HepG2 (cell line): ENCODE data around the gene EDA2R. TPM values are rescaled to one million over a fixed set of nuclear protein-coding genes. Genes with fewer than 3 reads are reported as not detected.

Experiments
- ATAC-seq: fragments of 200-7000 bp; cut with Tn5 transposase; 3 replicates; pipeline ENCODE4 v1.9.1; 2020; ENCODE audit warnings: mild to moderate bottlenecking, moderate library complexity
- BruUV-seq: library from RNA; stranded (reverse); fragments of 400-500 nt; replicated peaks from 2 replicates; lab custom pipeline; 2021; lab: Mats Ljungman, UMichigan
- CTCF ChIA-PET: fragments of 300-600 bp; formaldehyde crosslinking; extraction: SDS; loops from one replicate; lab custom pipeline; 2021; ENCODE audit warnings: low total read pairs, inconsistent platforms, low intra/inter-chr PET ratio; lab: Yijun Ruan, JAX
- POLR2A ChIA-PET: fragments of 350-600 bp; sonication (Branson Sonifier 250); formaldehyde crosslinking; loops from one replicate; lab custom pipeline; 2020; ENCODE audit warnings: antibody characterized with exemption, inconsistent platforms; lab: Yijun Ruan, JAX
- DNase-seq: peaks from one replicate; pipeline ENCODE4 v3.0.0-alpha.2; 2015; ENCODE audit warnings: low spot score
- FAIRE-seq: peaks from 3 replicates; lab custom pipeline; 2011; peaks lifted over from hg19 to GRCh38; lab: Jason Lieb, UNC
- H2AFZ ChIP-seq: one replicate; pipeline ENCODE4 v1.6.1; 2011; ENCODE audit warnings: low read length, inconsistent platforms
- H3K27ac ChIP-seq: fragments of 300-600 bp; 3 replicates; pipeline ENCODE4 v1.8.0; 2011; ENCODE audit warnings: mixed run types, mild to moderate bottlenecking, mixed read lengths, low read length, inconsistent platforms; ENCODE audit not compliant: insufficient read depth; ENCODE audit errors: extremely low read length
- H3K27me3 ChIP-seq, 2 experiments: fragments of 200-600 bp in 1 of 2; 2 replicates in 1 of 2; 3 replicates in 1 of 2; pipeline versions ENCODE4 v1.6.0 to v1.8.0; 2011; ENCODE audit warnings: low read length in 2 of 2, mild to moderate bottlenecking in 2 of 2, moderate library complexity in 2 of 2, inconsistent platforms in 1 of 2; ENCODE audit not compliant: insufficient read depth in 2 of 2, control insufficient read depth in 1 of 2
- H3K36me3 ChIP-seq, 2 experiments: fragments of 200-600 bp in 1 of 2; replicated peaks in 1 of 2; 2 replicates in 1 of 2; 3 replicates in 1 of 2; pipeline versions ENCODE4 v1.5.1 to v1.8.0; 2011; ENCODE audit warnings: low read length in 2 of 2, inconsistent platforms in 1 of 2; ENCODE audit not compliant: insufficient read depth in 2 of 2, control insufficient read depth in 1 of 2
- H3K4me1 ChIP-seq: 2 replicates; pipeline ENCODE4 v1.5.1; 2012; ENCODE audit warnings: low read length, inconsistent platforms; ENCODE audit not compliant: insufficient read depth
- H3K4me2 ChIP-seq: 2 replicates; pipeline ENCODE4 v1.6.0; 2011; ENCODE audit warnings: low read depth, low read length, inconsistent platforms
- H3K4me3 ChIP-seq, 3 experiments: fragments of 200-600 bp in 1 of 3; sonication (generic), shearing (Covaris generic) in 1 of 3; replicated peaks in 1 of 3; 2 replicates each; pipeline ENCODE4 v1.5.1; 2011 to 2016; ENCODE audit warnings: low read length in 3 of 3, inconsistent platforms in 2 of 3, low read depth in 2 of 3, mild to moderate bottlenecking in 2 of 3, control low read depth in 1 of 3, mixed read lengths in 1 of 3; ENCODE audit not compliant: insufficient read depth in 1 of 3
- H3K79me2 ChIP-seq: one replicate; pipeline ENCODE4 v1.6.1; 2011; ENCODE audit warnings: low read length, inconsistent platforms; ENCODE audit not compliant: insufficient read depth
- H3K9ac ChIP-seq: 2 replicates; pipeline ENCODE4 v1.6.0; 2011; ENCODE audit warnings: mild to moderate bottlenecking, low read depth, low read length, inconsistent platforms; ENCODE audit not compliant: insufficient read depth
- H3K9me3 ChIP-seq: 2 replicates; pipeline ENCODE4 v1.5.1; 2012; ENCODE audit warnings: mild to moderate bottlenecking, low read length
- H4K20me1 ChIP-seq: 2 replicates; pipeline ENCODE4 v1.6.0; 2011; ENCODE audit warnings: inconsistent platforms, mild to moderate bottlenecking, low read length, moderate library complexity; ENCODE audit not compliant: insufficient read depth
- FOSL2 ChIP-seq: sonication (generic); formaldehyde crosslinking; IDR thresholded peaks from 2 replicates; pipeline ENCODE4 v1.4.0; 2020; ENCODE audit warnings: missing genetic modification reagents
- REST ChIP-seq, 2 experiments: IDR thresholded peaks; 2 replicates each; pipeline ENCODE4 v1.6.1; 2011 to 2012; ENCODE audit warnings: low read length in 2 of 2, borderline replicate concordance in 1 of 2, low read depth in 1 of 2, mild to moderate bottlenecking in 1 of 2, moderate library complexity in 1 of 2
- USF2 ChIP-seq, 2 experiments: sonication (generic) in 1 of 2; formaldehyde crosslinking in 1 of 2; IDR thresholded peaks; 2 replicates each; pipeline versions ENCODE4 v1.5.1 to v1.6.1; 2011 to 2020; ENCODE audit warnings: borderline replicate concordance in 1 of 2, low read depth in 1 of 2, low read length in 1 of 2, mild to moderate bottlenecking in 1 of 2, missing genetic modification reagents in 1 of 2, moderate library complexity in 1 of 2
- ZBTB39 ChIP-seq: sonication (generic); formaldehyde crosslinking; IDR thresholded peaks from 2 replicates; pipeline ENCODE4 v1.5.0; 2020; ENCODE audit warnings: missing genetic modification reagents
- ZNF850 ChIP-seq: sonication (generic); formaldehyde crosslinking; conservative IDR thresholded peaks from 2 replicates; pipeline ENCODE4 v1.9.0; 2021; ENCODE audit warnings: mild to moderate bottlenecking, missing genetic modification reagents
- WGBS: methylation state at CpG from one replicate; pipeline ENCODE4 v1.1.6; 2017; ENCODE audit warnings: low lambda C conversion rate; 5-methylcytosine and 5-hydroxymethylcytosine counted together
- in situ Hi-C: cut with HindIII; loops from 2 replicates; pipeline ENCODE4 v1.10.0; 2017; ENCODE audit warnings: low pct_unique_long_range_greater_than_20kb; ENCODE audit not compliant: extremely low pct_ligation_motif_present
- intact Hi-C: fragments of 100-400 bp; cut with micrococcal nuclease; formaldehyde crosslinking; loops from one replicate; pipeline ENCODE4 v1.10.0; 2022; ENCODE audit not compliant: unreplicated experiment
- polyA plus RNA-seq, 8 experiments: library from polyadenylated mRNA; depleted of rRNA in 3 of 8; stranded (reverse) in 7 of 8; unstranded in 1 of 8; fragments of >200 nt; fragmentation: Illumina TruSeq in 4 of 8; extraction: Trizol in 4 of 8; gene quantifications; 2 replicates each; pipeline versions ENCODE4 v1.2.1 to v1.2.3, GENCODE V29; 2011 to 2016; ENCODE audit warnings: low read depth in 4 of 8, missing spikeins in 1 of 8, mixed read lengths in 1 of 8; ENCODE audit not compliant: insufficient read depth in 1 of 8
- total RNA-seq, 5 experiments: library from RNA; depleted of rRNA; stranded (reverse); fragments of >200 nt; fragmentation: Illumina TruSeq; extraction: Trizol; gene quantifications; 2 replicates each; pipeline ENCODE4 v1.2.3, GENCODE V29; 2016; ENCODE audit warnings: low read depth in 1 of 5

Gene EDA2R
- total and polyA plus RNA-seq, 2 of the 13 experiments (the other 11 are each of a cell fraction or from before 2014, with no cell fraction given) = 10.0 to 12.0 TPM

- Histone ChIP-seq H3K4me1 (no peaks in the 10 kb centered on the region), H4K20me1 (no peaks in the 10 kb centered on the region), H2AFZ (no peak overlapping the region), H3K4me3 (no peak overlapping the region), H3K27me3 (no peaks in the 10 kb centered on the region), H3K36me3 (no peaks in the 10 kb centered on the region), H3K9me3 (no peaks in the 10 kb centered on the region), H3K4me2 (no peak overlapping the region), H3K27ac (no peak overlapping the region), H3K79me2 (no peaks in the 10 kb centered on the region), H3K9ac (no peak overlapping the region)
- TF ChIP-seq ZNF850 (CRISPR knock-in tag) = no peak
- peak in 1 of 2 experiments; percentile 83; a peak in 3 of 4 replicates for TF ChIP-seq REST (IDR thresholded peaks at IDR 0.05; ENCODE audit: borderline replicate concordance in 1 of 2, low read depth in 1 of 2, low read length in 2 of 2)
- ATAC-seq (no peak), DNase-seq (no peak), FAIRE-seq (no peak)
- intact Hi-C loops = no loop called here
- ChIA-PET CTCF (no interaction called here), POLR2A (no interaction called here)
- no TSS peak for BruUV-seq
- in situ Hi-C loops = no loop called here
Observed at GRCh38 chrX:66654411-66654810, 15.5 kb upstream of the EDA2R start.

GRCh38 chrX:66635360-66635759 lies 3.5 kb downstream of the EDA2R start:
- H3K4me3 ChIP-seq = no peak overlapping the region
- H4K20me1 ChIP-seq = no peaks in the 10 kb centered on the region
- BruUV-seq = no TSS peak
- FAIRE-seq (no peak), ATAC-seq (no peak), DNase-seq (no peak)
- H2AFZ ChIP-seq = no peak overlapping the region
- 100% methylated on average over 2 of the region's 2 CpGs for WGBS
- POLR2A ChIA-PET = no interaction called here
- no peak overlapping the region for H3K27ac ChIP-seq
- no peaks in the 10 kb centered on the region; a peak in 1 of 5 replicates for H3K27me3 ChIP-seq
- no peak overlapping the region for H3K4me2 ChIP-seq
- CTCF ChIA-PET = no interaction called here
- peaks cover 49% of the 10 kb centered on the region for H3K79me2 ChIP-seq
- no peaks in the 10 kb centered on the region for H3K9me3 ChIP-seq
- no peaks in the 10 kb centered on the region for H3K36me3 ChIP-seq
- H3K4me1 ChIP-seq = peaks cover 38% of the 10 kb centered on the region
- H3K9ac ChIP-seq = no peak overlapping the region
- in situ Hi-C loops (no loop called here), intact Hi-C loops (no loop called here)
- 0 out of 2 replicates have a peak, but pooled peaks have one; percentile 9 for TF ChIP-seq FOSL2 (CRISPR knock-in tag)
- TF ChIP-seq ZBTB39 (CRISPR knock-in tag) = no peak
- no peak for TF ChIP-seq USF2 (IDR thresholded peaks at IDR 0.05; ENCODE audit: low read depth, low read length)
- TF ChIP-seq USF2 (CRISPR knock-in tag; IDR thresholded peaks at IDR 0.05; ENCODE audit: borderline replicate concordance) = no peak
